G401 (cell line): ENCODE measurements around the gene ABR. TPM values are rescaled to one million over a fixed set of nuclear protein-coding genes. Genes with fewer than 3 reads are reported as not detected.

Experiments used
- DNase-seq: peaks from one replicate; pipeline ENCODE4 v3.0.0-alpha.2; 2015; ENCODE audit warnings: low spot score
- in situ Hi-C: cut with HindIII; loops from 2 replicates; pipeline ENCODE4 v1.10.0; 2016; ENCODE audit warnings: low sequenced_read_pairs, mixed read lengths
- total RNA-seq: library from RNA; depleted of rRNA; stranded (reverse); fragments of >200 nt; shearing (Covaris generic); gene quantifications from 2 replicates; pipeline ENCODE4 v1.2.3, GENCODE V29; 2014

Gene ABR
- total RNA-seq, 1 experiment from 2014 or later, result 128 TPM

DNA sequence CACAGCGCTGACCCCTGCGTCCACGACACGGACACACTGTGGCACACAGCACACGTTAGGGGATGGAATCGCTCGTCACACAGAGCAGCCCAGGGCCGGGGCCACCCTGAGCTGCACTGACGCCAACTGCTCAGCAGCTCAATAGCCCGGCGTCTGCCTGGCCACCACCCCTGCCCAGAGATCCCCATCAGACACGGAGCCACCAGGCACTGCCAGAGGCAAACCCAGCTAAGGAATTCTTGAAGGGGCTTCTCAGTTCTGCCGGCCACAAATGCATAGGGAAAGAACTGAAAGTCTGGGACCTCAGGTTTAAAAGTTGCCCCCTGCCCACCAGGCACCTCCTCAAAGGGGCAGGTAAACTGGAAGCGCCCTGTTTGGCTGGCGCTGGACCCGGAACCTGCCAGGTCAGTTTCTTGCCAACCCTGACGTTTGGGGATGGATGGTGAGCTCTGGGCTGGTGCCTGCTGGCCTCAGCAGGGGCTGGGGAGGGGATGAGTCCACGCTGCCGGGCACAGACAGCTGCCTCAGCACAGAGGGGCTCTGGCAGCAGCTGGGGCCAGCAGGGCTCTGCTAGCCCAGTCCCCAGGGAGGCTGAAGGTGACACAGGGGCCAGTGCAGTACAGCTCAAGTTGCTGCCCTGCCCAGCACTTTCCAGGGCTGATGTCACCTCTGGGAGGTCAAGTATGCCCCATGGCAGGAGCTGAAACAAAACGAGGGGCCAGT lies 149.7 kb downstream of the ABR start:
- no peak for DNase-seq
- in situ Hi-C loops, result no loop called here

GRCh38 chr17:1029196-1029921 lies 150.4 kb downstream of the ABR start:
- in situ Hi-C loops, result no loop called here
- no peak for DNase-seq

GRCh38 chr17:1027044-1027443 lies 152.7 kb downstream of the ABR start:
- in situ Hi-C loops, result no loop called here
- no peak for DNase-seq

DNA sequence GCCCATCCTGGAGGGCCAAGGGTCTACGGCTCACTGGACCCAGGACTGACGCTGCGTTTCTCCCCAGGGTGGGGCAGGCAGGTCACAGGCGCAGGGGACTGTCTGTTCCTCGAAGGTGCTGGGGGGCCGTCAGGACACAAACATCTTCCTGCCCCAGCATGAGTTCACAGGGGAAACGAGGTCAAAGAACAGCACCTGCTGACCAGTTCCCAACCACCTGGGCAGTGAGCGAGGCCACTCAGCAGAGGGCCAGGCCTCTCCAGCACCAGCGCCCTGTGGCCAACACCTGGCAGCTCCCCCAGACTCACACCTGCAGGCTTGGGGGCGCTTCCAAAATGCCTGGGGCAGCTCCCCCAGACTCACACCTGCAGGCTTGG lies 153.2 kb downstream of the ABR start:
- DNase-seq, result no peak
- in situ Hi-C loops, result no loop called here

GRCh38 chr17:1025733-1026598 lies 153.8 kb downstream of the ABR start:
- in situ Hi-C loops, result no loop called here
- no peak for DNase-seq

DNA sequence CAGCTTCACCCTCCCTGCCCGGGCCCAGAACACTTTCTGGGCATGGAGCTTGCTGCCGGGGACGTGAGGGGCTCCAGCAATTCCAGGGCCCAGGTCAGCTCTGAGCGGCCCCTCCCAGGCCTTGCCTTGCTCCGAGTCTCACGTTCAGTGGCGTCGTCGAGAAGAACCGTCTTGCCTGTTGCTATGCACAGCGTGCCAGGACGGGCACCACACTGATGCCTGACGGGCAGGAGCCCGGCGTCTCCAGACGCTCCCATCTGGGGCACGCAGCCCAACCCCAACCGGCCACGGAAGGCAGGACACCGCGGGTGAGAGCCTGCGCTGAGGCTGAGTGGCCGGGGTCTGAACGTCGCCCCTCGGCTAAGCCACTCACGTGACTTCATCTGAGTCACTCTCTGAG lies 155.7 kb downstream of the ABR start:
- no peak for DNase-seq
- in situ Hi-C loops, result no loop called here

DNA sequence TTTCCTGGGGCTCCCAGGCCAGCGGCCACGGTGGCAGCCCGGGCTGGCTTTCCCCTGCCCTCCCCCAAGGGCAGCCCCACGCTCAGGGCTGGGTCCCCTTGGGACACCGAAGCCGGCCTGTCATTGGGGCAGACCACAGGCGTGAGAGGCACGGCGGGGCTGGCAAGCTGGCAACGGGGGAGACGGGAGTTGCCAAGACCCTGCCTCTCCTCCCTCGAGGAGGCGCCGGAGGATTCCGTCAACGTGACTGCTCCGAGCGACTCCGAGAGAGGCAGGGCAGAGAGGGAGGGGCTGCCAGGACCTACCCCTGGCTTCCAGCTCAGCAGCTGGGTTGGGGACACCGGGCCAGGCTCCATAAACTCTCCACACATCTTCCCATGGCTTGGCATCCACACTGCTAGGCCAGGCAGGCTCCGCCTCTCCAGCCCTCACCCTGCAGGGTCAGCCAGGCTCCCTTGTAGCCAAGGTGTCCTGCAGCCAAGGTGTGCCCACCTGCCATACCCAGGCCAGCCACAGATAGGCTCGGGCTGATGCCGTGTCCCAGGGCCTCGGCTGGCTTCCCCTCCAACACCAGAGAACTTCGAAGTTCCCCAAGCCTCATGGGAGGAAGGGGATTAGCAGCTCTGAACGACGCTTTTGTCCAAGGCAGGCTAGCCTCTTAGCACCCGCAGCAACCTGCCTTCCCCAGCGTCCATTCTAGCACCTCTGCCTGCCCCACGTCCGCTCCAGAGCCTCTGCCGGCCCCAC lies 157.3 kb downstream of the ABR start:
- no peak for DNase-seq
- in situ Hi-C loops, result no loop called here

GRCh38 chr17:1021147-1021546 lies 158.6 kb downstream of the ABR start:
- DNase-seq, result no peak
- in situ Hi-C loops, result no loop called here

DNA sequence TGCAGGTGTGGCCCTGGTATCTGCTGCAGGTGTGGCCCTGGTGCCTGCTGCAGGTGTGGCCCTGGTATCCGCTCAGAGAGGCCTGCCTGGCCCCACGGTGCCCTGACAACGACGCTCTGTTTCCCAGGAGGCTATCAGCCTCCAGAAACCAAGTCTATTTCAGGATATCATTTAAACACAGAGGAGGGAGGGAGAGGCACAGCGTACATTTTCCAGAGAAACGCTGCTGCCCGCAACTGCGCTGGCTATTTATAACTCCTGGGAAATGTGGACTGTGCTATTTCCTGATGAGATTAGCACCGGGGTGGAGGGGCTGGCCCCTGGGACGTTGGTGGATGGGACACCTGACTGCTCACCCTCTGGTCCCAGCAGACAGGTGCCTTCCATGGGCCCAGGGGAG lies 160.3 kb downstream of the ABR start:
- in situ Hi-C loops, result no loop called here

DNA sequence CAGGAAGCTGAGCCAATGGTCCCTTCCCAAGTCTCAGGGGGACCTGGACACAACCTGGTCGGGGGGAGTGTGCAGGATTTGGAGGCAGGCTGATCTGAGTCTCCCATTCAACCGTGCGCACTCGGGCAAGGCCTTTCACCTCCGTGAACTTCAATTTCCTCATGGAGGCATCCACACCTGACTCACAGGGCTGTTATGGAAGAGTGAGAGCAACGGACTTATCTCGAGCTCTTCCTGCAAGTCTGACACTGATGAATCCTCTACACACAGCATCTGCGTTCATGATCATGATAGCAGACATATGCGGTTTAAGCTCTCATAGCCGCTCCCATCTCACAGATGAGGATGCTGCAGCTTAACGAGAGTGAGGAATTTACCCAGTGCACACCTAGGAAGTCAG lies 161.2 kb downstream of the ABR start:
- in situ Hi-C loops, result no loop called here
- no peak for DNase-seq

More for the DNA sequence above, 160.3 kb downstream of the ABR start:
- no peak for DNase-seq

DNA sequence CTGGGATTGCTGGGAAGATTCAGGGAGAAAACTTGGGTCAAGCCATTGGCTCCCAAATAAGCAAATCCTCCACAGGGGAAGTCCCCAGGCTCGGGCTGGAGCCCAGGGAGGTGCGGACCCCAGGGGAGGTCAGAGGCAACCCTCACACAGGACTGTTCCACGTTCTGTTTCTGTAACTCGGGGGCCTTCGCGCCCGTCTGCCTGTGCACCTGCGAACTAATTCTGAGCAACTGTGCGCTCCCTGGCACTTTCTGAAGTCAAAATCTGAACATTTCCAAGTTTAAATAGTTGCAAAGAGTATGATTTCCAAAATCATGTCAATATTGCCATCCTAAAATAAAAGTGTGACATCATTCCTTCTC lies 166.1 kb downstream of the ABR start:
- in situ Hi-C loops, result no loop called here
- no peak for DNase-seq

- in situ Hi-C loops, result no loop called here
- DNase-seq, result peak; percentile 23
Observed at GRCh38 chr17:1012823-1013728, 166.7 kb downstream of the ABR start.

DNA sequence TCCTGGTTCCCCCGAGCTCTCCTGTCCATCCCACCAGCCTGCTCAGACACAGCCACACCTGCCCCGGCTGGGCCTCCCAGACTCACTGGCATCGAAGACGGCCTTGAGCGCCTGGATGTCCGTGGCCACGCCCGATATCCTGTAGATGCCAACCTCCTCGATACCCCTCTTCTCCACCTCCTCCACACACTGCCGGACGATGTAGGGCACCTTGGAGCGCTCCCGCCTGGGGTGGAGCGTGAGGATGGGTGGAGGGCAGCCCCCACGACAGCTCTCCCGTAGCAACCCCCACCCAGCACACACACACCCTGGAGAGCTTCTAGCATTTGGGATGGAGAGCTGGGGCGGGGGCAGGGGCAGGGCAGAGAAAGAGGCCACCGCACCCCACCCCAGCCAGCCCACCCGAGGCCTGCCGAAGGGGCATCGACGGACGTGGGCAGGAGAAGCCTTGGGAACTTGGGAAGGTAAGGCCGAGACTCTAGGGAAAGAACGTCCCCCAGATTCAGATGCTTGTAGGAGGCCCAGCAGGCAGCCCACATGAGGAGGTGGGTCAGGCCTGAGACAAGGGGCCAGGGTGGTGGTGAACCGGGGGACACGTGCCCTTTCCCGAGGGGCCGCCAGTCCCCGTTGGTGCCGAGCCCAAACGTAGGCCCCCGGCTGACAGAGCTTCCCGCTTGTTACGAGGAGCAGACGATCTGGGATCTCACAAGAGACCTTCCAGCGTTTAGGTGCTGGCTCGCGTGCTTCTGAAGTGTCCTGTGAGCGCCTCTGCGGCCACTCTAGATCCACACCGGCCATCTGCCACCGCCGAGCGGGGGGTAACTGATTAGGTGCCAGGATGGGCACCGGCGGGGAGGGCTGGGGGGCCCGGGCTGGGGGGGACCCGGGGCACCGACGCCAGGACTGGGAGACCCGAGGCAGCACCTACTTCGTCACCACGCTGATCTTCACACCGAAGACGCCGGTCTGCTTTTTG lies 167.7 kb downstream of the ABR start:
- in situ Hi-C loops, result no loop called here
- peak; percentile 55 for DNase-seq

DNA sequence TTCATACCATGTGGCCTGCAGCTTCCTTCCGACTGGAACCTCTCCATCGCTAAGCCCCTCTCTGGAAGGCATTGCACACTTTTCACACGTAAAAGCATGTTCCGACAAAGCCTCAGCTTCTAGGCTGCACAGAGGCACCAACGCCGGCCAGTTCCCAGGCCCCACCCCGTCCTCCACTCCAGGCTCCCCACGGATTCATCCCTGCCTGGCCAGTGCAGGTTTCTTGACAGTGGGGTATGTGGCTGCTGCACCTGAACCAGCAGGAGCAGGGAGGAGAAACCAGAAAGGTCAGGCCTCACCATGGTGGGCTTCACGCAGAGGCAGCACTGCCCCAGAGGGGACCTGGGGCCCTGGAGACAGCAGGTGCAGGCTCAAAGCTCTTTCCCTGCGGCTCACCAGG lies 168.6 kb downstream of the ABR start:
- no peak for DNase-seq
- in situ Hi-C loops, result no loop called here

GRCh38 chr17:1010586-1010985 lies 169.2 kb downstream of the ABR start:
- no peak for DNase-seq
- in situ Hi-C loops, result no loop called here

- in situ Hi-C loops, result no loop called here
- DNase-seq, result no peak
Observed at GRCh38 chr17:1010086-1010450, 169.7 kb downstream of the ABR start.

GRCh38 chr17:1009229-1010085 lies 170.3 kb downstream of the ABR start:
- DNase-seq, result no peak
- in situ Hi-C loops, result no loop called here
